Gastroesophageal sphincter (tissue), 3 donors: ENCODE data around the gene FNDC3B.
A peak's percentile ranks its signal among the peaks of the same experiment; 100 is the strongest.

Experiments used
- CTCF ChIP-seq, 4 experiments: fragments of 200-600 bp in 2 of 4; fragments of 450-650 bp in 2 of 4; sonication (generic) in 1 of 4; IDR thresholded peaks; one replicate each; pipeline ENCODE4 v1.5.1; 2017 to 2019; ENCODE audit warnings: antibody characterized with exemption in 4 of 4, mild to moderate bottlenecking in 2 of 4, moderate library complexity in 2 of 4
- EP300 ChIP-seq: sonication (generic); formaldehyde crosslinking; IDR thresholded peaks from one replicate; pipeline ENCODE4 v1.6.1; 2017; ENCODE audit warnings: antibody characterized with exemption, mild to moderate bottlenecking
- POLR2A ChIP-seq, 2 donors: fragments of 450-650 bp; IDR thresholded peaks; one replicate each; pipeline ENCODE4 v1.6.1; 2017; ENCODE audit warnings: antibody characterized with exemption in 2 of 2, mild to moderate bottlenecking in 2 of 2, moderate library complexity in 1 of 2

DNA sequence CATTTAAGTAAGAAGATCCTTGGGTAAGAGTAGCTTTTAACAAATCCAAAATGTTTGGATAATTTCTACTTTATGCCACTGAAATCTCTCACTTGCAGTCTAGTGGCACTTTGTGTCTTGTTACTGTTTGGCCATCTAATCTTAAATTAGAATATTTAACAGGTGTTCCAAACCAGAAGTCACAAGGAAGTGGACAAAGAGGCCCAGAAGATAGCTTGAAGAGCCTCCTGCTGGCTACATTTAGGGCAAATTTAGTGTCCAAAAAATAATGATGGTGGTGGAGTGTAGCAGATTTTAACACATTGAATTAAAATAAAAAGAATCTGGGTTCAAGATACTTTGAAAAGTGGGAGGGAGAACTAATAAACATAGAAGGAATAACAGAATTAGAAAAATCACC is 236.7 kb downstream of the FNDC3B start:
- TF ChIP-seq CTCF (IDR thresholded peaks at IDR 0.05) = peak in 1 of 4 experiments; percentile 14
- no peak for TF ChIP-seq EP300
- no peak for TF ChIP-seq POLR2A (IDR thresholded peaks at IDR 0.05)
